ENCODE results near the gene RRP8. TPM values are rescaled to one million over a fixed set of nuclear protein-coding genes. Genes with fewer than 3 reads are reported as not detected.

The RRP8 gene
- total RNA-seq, 4 donors from 2014 or later, result 14.9 to 22.7 (median 18.0) TPM

GRCh38 chr11:6599449-6599848 lies 4.0 kb downstream of the RRP8 start:
- H3K4me3 ChIP-seq (ENCODE audit: low read depth, poor library complexity, severe bottlenecking), result no peak overlapping the region
- TF ChIP-seq CTCF (IDR thresholded peaks at IDR 0.05), result no peak
- no peak for TF ChIP-seq POLR2A (IDR thresholded peaks at IDR 0.05)
- intact Hi-C loops (cut with DNase I; ENCODE audit: low total_unique reads), result no loop called here
- 76 to 94% methylated on average over 1 of the region's 1 CpG for WGBS, 2 donors
- no peak for DNase-seq (ENCODE audit: low spot score in 2 of 2)

- WGBS, 2 donors, result 66 to 86% methylated on average over 3 of the region's 3 CpGs
- no peak for DNase-seq (ENCODE audit: low spot score in 2 of 2)
Measured at GRCh38 chr11:6598555-6598954, 4.9 kb downstream of the RRP8 start.

GRCh38 chr11:6596239-6596877 lies 7.1 kb downstream of the RRP8 start:
- 52 to 60% methylated on average over 5 of the region's 5 CpGs for WGBS, 2 donors
- DNase-seq (ENCODE audit: low spot score in 2 of 2), result no peak
- TF ChIP-seq POLR2A (IDR thresholded peaks at IDR 0.05), result no peak
- no peak for TF ChIP-seq CTCF (IDR thresholded peaks at IDR 0.05)
- H3K4me3 ChIP-seq (ENCODE audit: low read depth, poor library complexity, severe bottlenecking), result no peak overlapping the region
- intact Hi-C loops (cut with DNase I; ENCODE audit: low total_unique reads), result no loop called here

More at GRCh38 chr11:6598555-6598954, 4.9 kb downstream of the RRP8 start:
- no peak for TF ChIP-seq POLR2A (IDR thresholded peaks at IDR 0.05)
- TF ChIP-seq CTCF (IDR thresholded peaks at IDR 0.05), result no peak
- intact Hi-C loops (cut with DNase I; ENCODE audit: low total_unique reads), result no loop called here
- no peak overlapping the region for H3K4me3 ChIP-seq (ENCODE audit: low read depth, poor library complexity, severe bottlenecking)

- DNase-seq (ENCODE audit: low spot score in 2 of 2), result no peak
- no peak for TF ChIP-seq POLR2A (IDR thresholded peaks at IDR 0.05)
- TF ChIP-seq CTCF (IDR thresholded peaks at IDR 0.05), result no peak
- whole genome bisulfite sequencing, 2 donors, result 79 to 89% methylated on average over 3 of the region's 3 CpGs
- H3K4me3 ChIP-seq (ENCODE audit: low read depth, poor library complexity, severe bottlenecking), result no peak overlapping the region
- intact Hi-C loops (cut with DNase I; ENCODE audit: low total_unique reads), result no loop called here
Measured at GRCh38 chr11:6594142-6594768, 9.2 kb downstream of the RRP8 start.

GRCh38 chr11:6588018-6588417 lies 15.4 kb downstream of the RRP8 start:
- WGBS, 2 donors, result 79 to 84% methylated on average over 1 of the region's 1 CpG
- intact Hi-C loops (cut with DNase I; ENCODE audit: low total_unique reads), result no loop called here
- no peak overlapping the region for H3K4me3 ChIP-seq (ENCODE audit: low read depth, poor library complexity, severe bottlenecking)
- no peak for TF ChIP-seq CTCF (IDR thresholded peaks at IDR 0.05)
- no peak for TF ChIP-seq POLR2A (IDR thresholded peaks at IDR 0.05)
- DNase-seq (ENCODE audit: low spot score in 2 of 2), result no peak

Data from lower leg skin (tissue), 4 donors.